H1 (cell line): ENCODE results near the gene SLC35E1.

ENCODE experiments used
- CTCF ChIP-seq, 3 experiments: IDR thresholded peaks; 1 replicate in 2 of 3; 2 replicates in 1 of 3; pipeline versions ENCODE4 v1.5.1 to v1.6.1; 2011; ENCODE audit warnings: low read length in 3 of 3, mild to moderate bottlenecking in 3 of 3, inconsistent platforms in 2 of 3, low read depth in 1 of 3, moderate library complexity in 1 of 3; ENCODE audit not compliant: insufficient read depth in 1 of 3; ENCODE audit errors: control extremely low read depth in 1 of 3
- EZH2 ChIP-seq: fragments of 200-600 bp; sonication (generic); IDR thresholded peaks from 2 replicates; pipeline ENCODE4 v1.7.1; 2012; ENCODE audit warnings: low read depth, mild to moderate bottlenecking, moderate library complexity, low read length, inconsistent platforms; ENCODE audit not compliant: severe bottlenecking
- GTF2F1 ChIP-seq: IDR thresholded peaks from 2 replicates; pipeline ENCODE4 v1.6.1; 2012; ENCODE audit warnings: low read depth, low read length, improper control_type of control experiment, borderline replicate concordance
- PHF8 ChIP-seq: fragments of 200-600 bp; sonication (generic); conservative IDR thresholded peaks from 2 replicates; pipeline ENCODE4 v1.7.1; 2012; ENCODE audit warnings: low read depth, mild to moderate bottlenecking, inconsistent platforms, low read length, moderate library complexity
- POLR2A ChIP-seq, 2 experiments: IDR thresholded peaks; 1 replicate in 1 of 2; 2 replicates in 1 of 2; pipeline ENCODE4 v1.6.1; 2011; ENCODE audit warnings: low read depth in 2 of 2, low read length in 2 of 2, mild to moderate bottlenecking in 2 of 2; ENCODE audit errors: control extremely low read depth in 1 of 2
- POLR2AphosphoS5 ChIP-seq: IDR thresholded peaks from 2 replicates; pipeline ENCODE4 v1.6.1; 2011; ENCODE audit warnings: low read depth, low read length

GRCh38 chr19:16559780-16560276 lies 12.4 kb downstream of the SLC35E1 start:
- TF ChIP-seq POLR2A (IDR thresholded peaks at IDR 0.05; ENCODE audit: control extremely low read depth in 1 of 2, low read depth in 2 of 2, low read length in 2 of 2) (no peak), CTCF (IDR thresholded peaks at IDR 0.05; ENCODE audit: control extremely low read depth in 1 of 3, insufficient read depth in 1 of 3, low read depth in 1 of 3, low read length in 3 of 3) (no peak), EZH2 (no peak), PHF8 (no peak), POLR2AphosphoS5 (no peak), GTF2F1 (no peak)
